HL-60 (cell line): Measurements from ENCODE around the gene GNG12.

Experiments
- CTCF ChIP-seq: IDR thresholded peaks from one replicate; pipeline ENCODE4 v1.5.1; 2011; ENCODE audit warnings: low read length, control low read depth, inconsistent platforms; ENCODE audit not compliant: insufficient read depth
- POLR2AphosphoS5 ChIP-seq: IDR thresholded peaks from 2 replicates; pipeline ENCODE4 v1.6.1; 2012; ENCODE audit warnings: low read depth
- REST ChIP-seq: IDR thresholded peaks from 2 replicates; pipeline ENCODE4 v1.6.1; 2012; ENCODE audit warnings: low read depth; ENCODE audit not compliant: insufficient replicate concordance
- SPI1 ChIP-seq: IDR thresholded peaks from 2 replicates; pipeline ENCODE4 v1.6.1; 2012; ENCODE audit warnings: low read depth, mild to moderate bottlenecking, borderline replicate concordance

GRCh38 chr1:67863637-67864036 is 30.4 kb upstream of the GNG12 start:
- TF ChIP-seq REST (no peak), CTCF (no peak), POLR2AphosphoS5 (no peak), SPI1 (no peak)
